GM18909 (cell line): Measurements from ENCODE around the gene GARNL3.

Source experiments
- ATAC-seq: cut with Tn5 transposase; IDR thresholded peaks from one replicate; pipeline ENCODE4 v1.9.1; 2021; ENCODE audit warnings: mild to moderate bottlenecking; ENCODE audit not compliant: unreplicated experiment, poor library complexity

The GARNL3 gene

GRCh38 chr9:127277099-127277498 lies 12.5 kb downstream of the GARNL3 start:
- ATAC-seq, result no peak

- ATAC-seq, result no peak
Measured at GRCh38 chr9:127277770-127278169, 13.2 kb downstream of the GARNL3 start.

- no peak for ATAC-seq
Measured at GRCh38 chr9:127278372-127278771, 13.8 kb downstream of the GARNL3 start.

GRCh38 chr9:127279717-127280285 lies 15.2 kb downstream of the GARNL3 start:
- ATAC-seq, result no peak

- no peak for ATAC-seq
Measured at GRCh38 chr9:127280880-127281660, 16.5 kb downstream of the GARNL3 start.

GRCh38 chr9:127281891-127282290 lies 17.3 kb downstream of the GARNL3 start:
- no peak for ATAC-seq

- no peak for ATAC-seq
Measured at GRCh38 chr9:127282611-127283010, 18.0 kb downstream of the GARNL3 start.

GRCh38 chr9:127283135-127283534 lies 18.6 kb downstream of the GARNL3 start:
- no peak for ATAC-seq

GRCh38 chr9:127283917-127284497 lies 19.4 kb downstream of the GARNL3 start:
- ATAC-seq, result no peak

- no peak for ATAC-seq
Measured at GRCh38 chr9:127285965-127286364, 21.4 kb downstream of the GARNL3 start.

- no peak for ATAC-seq
Measured at GRCh38 chr9:127290561-127291065, 26.0 kb downstream of the GARNL3 start.

- no peak for ATAC-seq
Measured at GRCh38 chr9:127291246-127291778, 26.7 kb downstream of the GARNL3 start.

- ATAC-seq, result no peak
Measured at GRCh38 chr9:127292415-127292814, 27.8 kb downstream of the GARNL3 start.

GRCh38 chr9:127293328-127293727 lies 28.8 kb downstream of the GARNL3 start:
- ATAC-seq, result no peak

GRCh38 chr9:127293767-127294166 lies 29.2 kb downstream of the GARNL3 start:
- no peak for ATAC-seq

GRCh38 chr9:127295005-127295404 lies 30.4 kb downstream of the GARNL3 start:
- ATAC-seq, result no peak

GRCh38 chr9:127300886-127301447 lies 36.4 kb downstream of the GARNL3 start:
- ATAC-seq, result no peak

- no peak for ATAC-seq
Measured at GRCh38 chr9:127303830-127304229, 39.3 kb downstream of the GARNL3 start.

- no peak for ATAC-seq
Measured at GRCh38 chr9:127305206-127305837, 40.7 kb downstream of the GARNL3 start.

GRCh38 chr9:127305838-127306226 lies 41.3 kb downstream of the GARNL3 start:
- no peak for ATAC-seq
